ENCODE data around the gene AQP7.
"Not testable (repeated sequence)": the region's sequence is repeated elsewhere in the genome, so short reads cannot be mapped to it uniquely, and the experiment has no call there.

The AQP7 gene

GRCh38 chr9:33364127-33364526 is 38.2 kb downstream of the AQP7 start:
- Mint-ChIP-seq H3K4me1 (no peaks in the 10 kb centered on the region), H3K4me3 (no peak overlapping the region), H3K27ac (peak overlapping the region; percentile 9), H3K36me3 (ENCODE audit: low read depth) (peaks cover 30% of the 10 kb centered on the region), H3K9me3 (no peaks in the 10 kb centered on the region), H3K27me3 (ENCODE audit: low read depth, poor library complexity) (no peaks in the 10 kb centered on the region)
- no peak for TF ChIP-seq CTCF (IDR thresholded peaks at IDR 0.05)
- DNase-seq: no peak

DNA sequence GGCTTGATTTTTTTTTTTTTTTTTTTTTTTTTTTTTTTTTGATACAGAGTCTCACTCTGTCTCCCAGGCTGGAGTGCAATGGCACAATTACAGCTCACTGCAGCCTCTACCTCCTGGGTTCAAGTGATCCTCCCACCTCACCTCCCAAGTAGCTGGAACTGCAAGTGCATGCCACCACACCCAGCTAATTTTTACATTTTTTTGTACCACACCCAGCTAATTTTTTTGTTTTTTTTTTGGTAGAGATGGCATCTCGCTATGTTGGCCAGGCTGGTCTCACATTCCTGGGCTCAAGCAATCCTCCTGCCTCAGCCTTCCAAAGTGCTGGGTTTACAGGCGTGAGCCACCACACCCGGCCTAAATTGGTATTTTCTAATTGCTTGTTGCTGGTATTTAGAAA is 43.7 kb downstream of the AQP7 start:
- not testable (repeated sequence) for H3K4me3 Mint-ChIP-seq; H3K27me3 Mint-ChIP-seq (ENCODE audit: low read depth, poor library complexity); DNase-seq; H3K9me3 Mint-ChIP-seq; H3K4me1 Mint-ChIP-seq; H3K27ac Mint-ChIP-seq
- peaks cover 38% of the 10 kb centered on the region for H3K36me3 Mint-ChIP-seq (ENCODE audit: low read depth)

DNA sequence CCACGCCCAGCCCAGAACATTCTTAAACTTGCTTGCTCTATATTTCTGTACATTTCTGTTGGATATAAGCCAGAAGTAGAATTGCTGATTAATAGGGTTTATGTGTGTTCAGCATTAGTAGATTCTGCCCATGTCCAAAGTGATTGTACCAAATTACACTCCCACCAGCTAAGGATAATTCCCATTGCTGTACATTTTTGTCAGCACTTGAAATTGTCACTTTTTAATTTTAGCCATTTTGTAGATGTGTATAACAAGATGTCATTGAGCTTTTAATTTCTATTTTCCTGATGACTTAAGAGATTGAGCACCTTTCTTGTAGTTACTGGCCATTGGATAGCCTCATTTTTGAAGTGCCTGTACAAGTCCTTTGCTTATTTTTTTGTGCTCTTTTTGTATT is 46.4 kb downstream of the AQP7 start:
- H3K9me3 Mint-ChIP-seq: no peaks in the 10 kb centered on the region

GRCh38 chr9:33354651-33355211 is 47.6 kb downstream of the AQP7 start:
- Mint-ChIP-seq H3K4me3 (no peak overlapping the region), H3K4me1 (peaks cover 15% of the 10 kb centered on the region), H3K27ac (no peak overlapping the region), H3K9me3 (no peaks in the 10 kb centered on the region), H3K27me3 (ENCODE audit: low read depth, poor library complexity) (no peaks in the 10 kb centered on the region), H3K36me3 (ENCODE audit: low read depth) (peaks cover 33% of the 10 kb centered on the region)
- TF ChIP-seq CTCF (IDR thresholded peaks at IDR 0.05): no peak
- no peak for DNase-seq

More for the DNA sequence above, 46.4 kb downstream of the AQP7 start:
- Mint-ChIP-seq H3K27ac (no peak overlapping the region), H3K27me3 (ENCODE audit: low read depth, poor library complexity) (no peaks in the 10 kb centered on the region), H3K36me3 (ENCODE audit: low read depth) (peaks cover 33% of the 10 kb centered on the region), H3K4me1 (peaks cover 15% of the 10 kb centered on the region), H3K4me3 (no peak overlapping the region)
- TF ChIP-seq CTCF (IDR thresholded peaks at IDR 0.05): no peak
- DNase-seq: no peak

DNA sequence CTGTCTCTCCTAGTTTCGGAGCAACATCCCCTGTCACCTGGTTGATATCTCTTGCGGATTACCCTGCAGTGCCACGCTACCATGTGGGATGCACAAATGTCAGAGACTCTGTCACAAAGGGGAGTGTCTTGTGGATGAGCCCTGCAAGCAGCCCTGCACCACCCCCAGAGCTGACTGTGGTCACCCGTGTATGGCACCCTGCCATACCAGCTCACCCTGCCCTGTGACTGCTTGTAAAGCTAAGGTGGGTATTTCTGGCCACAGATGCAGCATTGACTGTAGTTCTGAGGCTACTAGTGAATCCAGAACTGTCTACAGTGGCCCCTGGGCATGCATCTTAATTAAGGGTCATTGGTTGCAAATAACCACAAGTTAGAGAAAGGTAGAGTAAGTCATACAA is 50.8 kb downstream of the AQP7 start:
- H3K27ac Mint-ChIP-seq: peak overlapping the region; percentile 85
- no peaks in the 10 kb centered on the region for H3K27me3 Mint-ChIP-seq (ENCODE audit: low read depth, poor library complexity)
- H3K9me3 Mint-ChIP-seq: no peaks in the 10 kb centered on the region
- TF ChIP-seq CTCF (IDR thresholded peaks at IDR 0.05): no peak
- peaks cover 56% of the 10 kb centered on the region for H3K36me3 Mint-ChIP-seq (ENCODE audit: low read depth)
- H3K4me3 Mint-ChIP-seq: no peak overlapping the region
- H3K4me1 Mint-ChIP-seq: peaks cover 15% of the 10 kb centered on the region
- no peak for DNase-seq

DNA sequence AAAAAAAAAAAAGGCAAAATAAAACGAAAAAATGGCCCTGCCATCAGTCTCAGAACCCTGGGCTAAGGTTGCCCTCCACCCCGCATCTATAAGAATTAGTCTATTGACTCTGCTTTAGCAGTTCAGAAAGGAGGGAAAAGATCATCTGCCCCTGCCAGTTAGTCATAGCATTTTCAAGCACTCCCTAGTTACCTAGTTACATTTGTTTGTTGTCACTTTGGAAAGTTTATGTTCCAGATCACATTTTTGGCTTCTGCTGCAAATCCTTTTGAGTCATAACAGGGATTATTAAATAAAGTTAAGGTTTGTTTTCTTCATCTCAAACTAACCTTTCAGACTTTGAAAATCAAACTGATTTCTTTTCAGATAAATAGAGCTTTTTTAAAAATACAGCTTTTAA is 52.1 kb downstream of the AQP7 start:
- Mint-ChIP-seq H3K27me3 (ENCODE audit: low read depth, poor library complexity) (no peaks in the 10 kb centered on the region), H3K36me3 (ENCODE audit: low read depth) (peaks cover 56% of the 10 kb centered on the region), H3K9me3 (no peaks in the 10 kb centered on the region), H3K27ac (no peak overlapping the region), H3K4me3 (no peak overlapping the region), H3K4me1 (peaks cover 15% of the 10 kb centered on the region)
- no peak for DNase-seq
- TF ChIP-seq CTCF (IDR thresholded peaks at IDR 0.05): no peak
